Stimulated activated naive CD8-positive, alpha-beta T cell treated with anti-CD3 and anti-CD28 coated beads, Interleukin-15, Interleukin-2, amounts not matched to agents 100 ng/mL and 50 ng/mL, for 24 hours (primary cell): ENCODE data around the gene RSAD1.

Source experiments
- H3K27ac Mint-ChIP-seq: one replicate; pipeline ENCODE4 v1.8.0; 2021; ENCODE audit warnings: mild to moderate bottlenecking, mixed read lengths
- H3K27me3 Mint-ChIP-seq: one replicate; pipeline ENCODE4 v1.8.0; 2021; ENCODE audit warnings: mixed read lengths
- H3K36me3 Mint-ChIP-seq: one replicate; pipeline ENCODE4 v1.8.0; 2021; ENCODE audit warnings: low read depth, mixed read lengths
- H3K4me1 Mint-ChIP-seq: one replicate; pipeline ENCODE4 v1.8.0; 2021; ENCODE audit warnings: low read depth, mixed read lengths
- H3K4me3 Mint-ChIP-seq: one replicate; pipeline ENCODE4 v1.8.0; 2021; ENCODE audit warnings: mild to moderate bottlenecking, mixed read lengths
- H3K9me3 Mint-ChIP-seq: one replicate; pipeline ENCODE4 v1.8.0; 2021; ENCODE audit warnings: mixed read lengths

RSAD1 gene

GRCh38 chr17:50527949-50528474, 49.4 kb downstream of the RSAD1 start:
- Mint-ChIP-seq H3K9me3 (no peaks in the 10 kb centered on the region), H3K27me3 (peaks cover 38% of the 10 kb centered on the region), H3K36me3 (no peaks in the 10 kb centered on the region), H3K27ac (no peak overlapping the region), H3K4me3 (no peak overlapping the region), H3K4me1 (no peaks in the 10 kb centered on the region)

GRCh38 chr17:50529849-50530248, 51.2 kb downstream of the RSAD1 start:
- Mint-ChIP-seq H3K27ac (no peak overlapping the region), H3K36me3 (no peaks in the 10 kb centered on the region), H3K27me3 (peaks cover 53% of the 10 kb centered on the region), H3K4me3 (no peak overlapping the region), H3K9me3 (no peaks in the 10 kb centered on the region), H3K4me1 (peaks cover 15% of the 10 kb centered on the region)

- H3K4me1 Mint-ChIP-seq: peaks cover 15% of the 10 kb centered on the region
- no peaks in the 10 kb centered on the region for H3K9me3 Mint-ChIP-seq
- H3K27ac Mint-ChIP-seq: no peak overlapping the region
- H3K27me3 Mint-ChIP-seq: peaks cover 58% of the 10 kb centered on the region
- no peaks in the 10 kb centered on the region for H3K36me3 Mint-ChIP-seq
- no peak overlapping the region for H3K4me3 Mint-ChIP-seq
Measured at GRCh38 chr17:50531428-50532025, 52.9 kb downstream of the RSAD1 start.

- Mint-ChIP-seq H3K4me1 (peaks cover 15% of the 10 kb centered on the region), H3K36me3 (no peaks in the 10 kb centered on the region), H3K9me3 (no peaks in the 10 kb centered on the region), H3K27ac (no peak within 1 kb of the TSS), H3K27me3 (peaks cover 58% of the 10 kb centered on the region), H3K4me3 (no peak within 1 kb of the TSS)
Measured at GRCh38 chr17:50532452-50533024, 53.9 kb downstream of the RSAD1 start, which contains the start of gene EPN3. Gene EPN3 (plus strand): TSS chr17:50532735. CDS start chr17:50536557, 3,822 bp downstream.

- H3K4me3 Mint-ChIP-seq: no peak overlapping the region
- peaks cover 58% of the 10 kb centered on the region for H3K27me3 Mint-ChIP-seq
Measured at GRCh38 chr17:50533185-50533584, 54.5 kb downstream of the RSAD1 start.

GRCh38 chr17:50533720-50534148, 55.1 kb downstream of the RSAD1 start:
- Mint-ChIP-seq H3K27me3 (peaks cover 58% of the 10 kb centered on the region), H3K9me3 (no peaks in the 10 kb centered on the region), H3K27ac (no peak overlapping the region), H3K36me3 (no peaks in the 10 kb centered on the region), H3K4me3 (no peak overlapping the region), H3K4me1 (peaks cover 15% of the 10 kb centered on the region)

More at GRCh38 chr17:50533185-50533584, 54.5 kb downstream of the RSAD1 start:
- no peaks in the 10 kb centered on the region for H3K9me3 Mint-ChIP-seq
- H3K27ac Mint-ChIP-seq: no peak overlapping the region
- no peaks in the 10 kb centered on the region for H3K36me3 Mint-ChIP-seq
- H3K4me1 Mint-ChIP-seq: peaks cover 15% of the 10 kb centered on the region

- Mint-ChIP-seq H3K36me3 (no peaks in the 10 kb centered on the region), H3K4me3 (no peak overlapping the region), H3K4me1 (peaks cover 15% of the 10 kb centered on the region), H3K27ac (no peak overlapping the region), H3K27me3 (peaks cover 54% of the 10 kb centered on the region), H3K9me3 (no peaks in the 10 kb centered on the region)
Measured at GRCh38 chr17:50534222-50534978, 55.7 kb downstream of the RSAD1 start.

GRCh38 chr17:50534979-50535326, 56.3 kb downstream of the RSAD1 start:
- no peaks in the 10 kb centered on the region for H3K36me3 Mint-ChIP-seq
- H3K4me3 Mint-ChIP-seq: no peak overlapping the region
- peaks cover 15% of the 10 kb centered on the region for H3K4me1 Mint-ChIP-seq
- no peak overlapping the region for H3K27ac Mint-ChIP-seq
- H3K27me3 Mint-ChIP-seq: peaks cover 48% of the 10 kb centered on the region
- H3K9me3 Mint-ChIP-seq: no peaks in the 10 kb centered on the region

- H3K27ac Mint-ChIP-seq: no peak overlapping the region
- peaks cover 15% of the 10 kb centered on the region for H3K4me1 Mint-ChIP-seq
- H3K36me3 Mint-ChIP-seq: no peaks in the 10 kb centered on the region
- no peaks in the 10 kb centered on the region for H3K9me3 Mint-ChIP-seq
- no peak overlapping the region for H3K4me3 Mint-ChIP-seq
- peaks cover 44% of the 10 kb centered on the region for H3K27me3 Mint-ChIP-seq
Measured at GRCh38 chr17:50535407-50535806, 56.7 kb downstream of the RSAD1 start.
